ENCODE data around the gene ELN.

ELN gene

DNA sequence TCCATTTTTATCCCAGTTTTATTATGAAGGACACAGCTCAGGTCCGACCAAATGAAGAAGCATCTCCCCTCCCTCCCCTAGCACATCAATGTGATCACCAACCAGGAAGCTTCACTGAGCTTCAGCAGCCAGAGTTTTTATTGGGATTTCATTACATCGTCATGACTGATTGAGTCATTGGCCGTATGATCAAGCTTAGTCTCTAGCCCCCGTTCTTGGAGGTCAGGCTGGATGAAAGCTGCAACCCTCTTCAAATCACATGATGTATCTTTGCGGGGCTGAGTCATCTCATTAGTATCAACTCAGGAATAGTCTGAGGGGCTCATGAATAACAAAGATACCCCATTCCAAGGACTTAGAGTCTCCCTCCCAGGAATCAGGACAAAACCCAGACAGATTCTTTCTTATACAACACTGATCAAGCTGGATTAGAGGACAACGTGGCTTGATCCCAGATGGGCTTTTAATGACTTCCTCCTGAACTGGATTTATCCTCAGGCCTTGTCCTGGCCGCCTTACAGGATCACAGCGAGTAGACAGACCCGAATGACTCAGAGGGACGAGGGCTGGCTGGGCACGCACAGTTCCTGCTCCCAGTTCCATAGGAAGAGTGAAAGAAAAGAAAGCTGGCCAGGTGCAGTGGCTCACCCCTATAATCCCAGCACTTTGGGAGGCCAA is 70.1 kb downstream of the ELN start:
- DNase-seq, result peak; percentile 86

DNA sequence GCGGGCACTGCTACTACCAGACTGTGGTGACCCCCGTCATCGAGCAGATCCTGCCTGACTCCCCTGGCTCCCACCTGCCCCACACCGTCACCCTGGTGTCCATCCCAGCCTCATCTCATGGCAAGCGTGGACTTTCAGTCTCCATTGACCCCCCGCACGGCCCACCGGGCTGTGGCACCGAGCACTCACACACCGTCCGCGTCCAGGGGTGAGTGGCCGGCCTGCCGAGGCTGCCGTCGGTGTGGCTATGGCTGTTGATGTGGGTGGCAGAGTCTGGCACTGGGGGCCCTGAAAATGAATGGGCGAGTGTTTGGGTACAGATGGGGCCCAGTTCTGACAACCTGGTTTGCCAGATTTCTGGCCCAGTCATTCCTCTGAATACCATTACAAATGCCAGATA is 71.1 kb downstream of the ELN start:
- no peak for DNase-seq

DNA sequence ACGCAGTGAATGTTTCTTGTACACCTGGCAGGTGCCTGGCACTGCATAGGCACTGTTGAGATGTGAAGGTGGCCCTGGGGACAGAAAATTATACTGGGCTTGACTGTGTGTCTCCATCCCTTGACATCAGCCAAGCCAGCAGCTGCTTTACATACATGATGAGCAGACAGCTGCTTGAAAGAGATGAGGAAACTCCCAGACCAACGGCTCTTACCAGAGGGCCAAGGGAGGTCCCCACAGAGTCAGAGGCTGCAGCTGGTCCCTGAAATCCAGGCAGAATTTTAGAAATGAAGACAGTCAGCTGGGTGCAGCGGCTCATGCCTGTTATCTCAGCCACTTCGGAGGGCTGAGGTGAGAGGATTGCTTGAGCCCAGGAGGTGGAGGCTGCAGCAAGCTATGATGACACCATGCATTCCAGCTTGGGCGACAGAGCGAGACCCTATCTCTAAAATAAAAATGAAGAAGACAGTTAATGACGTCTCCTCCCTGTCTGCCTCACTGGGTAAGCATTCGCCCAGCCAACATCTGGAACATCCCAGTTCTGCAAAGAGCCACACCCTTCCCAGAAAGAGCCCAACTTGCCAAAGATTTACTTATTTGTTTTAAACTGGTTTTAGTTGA is 73.2 kb downstream of the ELN start:
- DNase-seq, result no peak

DNA sequence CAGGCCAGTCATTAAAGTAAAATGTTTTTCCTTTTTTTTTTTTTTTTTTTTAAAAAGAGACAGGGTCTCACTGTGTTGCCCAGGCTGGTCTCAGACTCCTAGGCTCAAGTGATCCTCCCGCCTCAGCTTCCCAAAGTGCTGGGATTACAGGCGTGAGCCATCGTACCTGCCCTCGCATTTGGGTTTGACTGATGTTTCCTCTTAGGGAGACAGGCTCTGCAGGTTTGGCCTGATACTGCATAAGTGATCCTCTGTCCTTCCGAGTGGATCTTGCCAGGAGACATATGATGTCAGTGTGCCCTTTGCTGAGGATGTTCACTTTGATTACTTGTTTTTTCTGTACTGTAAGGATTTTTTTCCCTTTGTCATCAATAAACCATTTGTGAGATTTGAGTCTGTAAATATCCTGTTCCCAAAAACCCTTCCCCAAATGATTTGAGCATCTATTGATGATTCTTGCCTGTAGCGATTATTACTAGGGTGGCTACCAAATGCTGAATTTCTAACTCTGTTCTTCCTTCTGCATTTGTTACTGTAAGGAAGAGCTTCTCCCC is 75.3 kb downstream of the ELN start:
- DNase-seq, result no peak

DNA sequence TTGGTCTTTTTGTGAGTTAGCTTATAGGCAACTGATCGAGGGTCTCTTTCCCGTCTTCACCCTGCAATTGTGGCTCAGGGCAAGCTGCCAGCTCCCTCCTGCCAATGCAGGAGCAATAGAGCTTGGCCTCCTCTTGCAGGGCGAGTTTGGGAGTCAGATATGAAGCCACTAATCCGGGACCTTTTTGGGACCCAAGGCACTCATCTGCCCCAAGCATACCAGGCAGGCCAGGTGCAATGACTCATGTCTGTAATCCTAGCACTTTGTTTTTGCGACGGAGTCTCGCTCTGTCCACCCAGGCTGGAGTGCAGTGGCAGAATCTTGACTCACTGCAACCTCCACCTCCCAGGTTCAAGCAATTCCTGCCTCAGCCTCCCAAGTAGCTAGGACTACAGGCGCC is 76.7 kb downstream of the ELN start:
- no peak for DNase-seq

DNA sequence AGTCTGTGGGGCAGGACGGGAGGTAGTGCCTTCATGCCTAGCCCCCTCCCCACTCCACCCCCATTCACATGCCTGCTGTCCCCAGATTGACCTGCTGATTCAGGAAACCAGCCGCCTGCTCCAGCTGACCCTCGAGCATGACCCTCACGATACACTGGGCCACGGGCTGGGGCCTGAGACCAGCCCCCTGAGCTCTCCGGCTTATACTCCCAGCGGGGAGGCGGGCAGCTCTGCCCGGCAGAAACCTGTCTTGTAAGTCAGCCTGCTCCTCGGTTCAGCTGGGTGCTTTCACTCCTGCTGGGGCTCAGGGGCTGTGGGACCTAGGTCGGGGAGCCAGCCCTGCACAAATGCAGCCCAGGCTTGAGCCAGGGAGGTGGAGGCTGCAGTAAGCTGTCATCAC is 78.0 kb downstream of the ELN start:
- no peak for DNase-seq

DNA sequence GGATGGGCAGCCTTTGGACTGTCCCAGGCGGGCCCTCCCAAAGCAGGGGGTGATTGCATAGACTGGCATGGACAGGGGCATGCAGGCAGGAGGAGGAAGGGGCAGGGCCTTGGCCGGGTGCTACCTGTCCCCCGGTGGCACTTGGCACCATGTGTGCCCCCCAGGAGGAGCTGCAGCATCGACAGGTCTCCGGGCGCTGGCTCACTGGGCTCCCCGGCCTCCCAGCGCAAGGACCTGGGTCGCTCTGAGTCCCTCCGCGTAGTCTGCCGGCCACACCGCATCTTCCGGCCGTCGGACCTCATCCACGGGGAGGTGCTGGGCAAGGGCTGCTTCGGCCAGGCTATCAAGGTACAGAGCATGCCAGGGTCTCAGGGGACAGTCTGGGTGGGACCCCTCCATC is 78.9 kb downstream of the ELN start:
- no peak for DNase-seq

DNA sequence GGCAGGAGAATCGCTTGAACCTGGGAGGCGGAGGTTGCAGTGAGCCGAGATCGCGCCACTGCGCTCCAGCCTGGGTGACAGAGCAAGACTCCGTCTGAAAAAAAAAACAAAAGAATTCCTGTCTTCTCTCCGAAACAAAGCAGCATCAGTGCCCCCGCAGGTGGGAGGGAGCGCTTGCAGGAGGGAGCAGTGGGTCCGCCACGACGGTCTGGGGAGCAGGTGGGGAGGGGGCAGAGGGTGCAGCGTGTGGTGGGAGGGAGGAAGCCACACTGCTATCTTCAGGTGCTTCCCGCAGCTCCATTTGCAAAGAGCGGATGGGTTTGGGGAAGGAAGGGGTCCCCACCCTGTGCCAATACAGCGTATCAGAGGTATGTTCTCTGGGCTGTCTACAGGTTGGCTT is 87.4 kb downstream of the ELN start:
- DNase-seq, result no peak

DNA sequence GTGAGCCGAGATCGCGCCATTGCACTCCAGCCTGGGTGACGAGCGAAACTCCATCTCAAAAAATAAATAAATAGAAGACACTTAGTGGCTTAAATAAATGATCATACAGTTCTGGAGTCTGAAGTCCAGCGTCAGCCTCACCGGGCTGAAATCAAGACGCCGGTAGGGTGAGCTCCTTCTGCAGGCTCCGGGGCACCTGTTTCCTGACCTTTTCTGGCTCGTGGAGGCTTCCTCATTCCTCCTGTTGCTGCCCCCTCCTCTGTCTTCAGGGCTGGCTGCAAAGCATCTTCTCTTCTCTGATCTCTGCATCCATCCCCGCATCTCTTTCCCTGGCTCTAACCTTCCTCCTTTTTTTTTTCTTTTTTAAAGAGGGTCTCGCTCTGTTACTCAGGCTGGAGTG is 88.4 kb downstream of the ELN start:
- DNase-seq, result no peak

Measured in suppressor macrophage treated with lipopolysaccharide for 4 hours (primary cell).